Measurements from ENCODE around the gene CACNA1C. TPM values are rescaled to one million over a fixed set of nuclear protein-coding genes. Genes with fewer than 3 reads are reported as not detected.

CACNA1C gene
- total and polyA plus RNA-seq, 2 of the 4 experiments (the other 2 are of a cell fraction) = 1.6 to 2.6 TPM

DNA sequence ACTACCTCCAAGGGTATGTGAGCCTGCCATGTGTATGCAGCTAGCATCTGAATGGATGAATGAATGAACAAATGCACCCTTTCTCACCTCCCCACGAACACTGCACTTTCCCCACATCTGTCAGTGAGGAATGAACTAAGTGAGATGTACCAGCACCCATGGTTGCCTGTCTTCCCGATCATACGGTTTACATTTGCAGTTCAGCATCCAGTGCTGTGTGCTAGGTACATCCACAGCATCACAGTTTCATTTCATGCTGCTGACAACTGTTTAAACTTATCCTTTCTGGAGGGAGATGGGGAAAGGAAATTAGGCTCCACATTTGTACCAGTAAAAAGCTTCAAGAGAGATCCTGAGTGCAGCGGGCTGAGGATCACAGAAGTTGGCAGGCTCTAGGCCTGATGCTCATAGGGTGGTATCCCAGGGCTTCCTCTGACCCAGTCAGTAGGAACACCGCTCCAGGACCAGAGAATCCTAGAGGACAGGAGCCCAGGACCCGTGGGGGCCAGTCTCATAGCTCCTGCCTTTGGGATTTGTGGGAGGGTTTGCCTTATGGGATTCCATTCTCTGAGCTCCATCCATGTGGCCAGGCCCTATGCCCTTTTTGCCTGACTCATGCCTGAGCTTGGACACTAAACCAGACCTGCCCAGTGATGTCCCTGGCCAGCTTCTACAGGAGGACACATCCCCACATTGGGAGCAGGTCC is 294.5 kb downstream of the CACNA1C start:
- H2BK5ac ChIP-seq (ENCODE audit: low read depth, low read length, poor library complexity, severe bottlenecking) = no peak overlapping the region
- peak overlapping the region; percentile 47 for H3K23ac ChIP-seq (ENCODE audit: low read depth, low read length)
- H3K27ac ChIP-seq (ENCODE audit: insufficient read depth, low read length) = no peak overlapping the region
- in situ Hi-C loops (cut with MboI; ENCODE audit: low sequenced_read_pairs) = no loop called here
- BruUV-seq (replicated peaks) = no TSS peak
- no peak overlapping the region for H3K4me2 ChIP-seq (ENCODE audit: low read depth, low read length)
- no peaks in the 10 kb centered on the region for H3K9me3 ChIP-seq (ENCODE audit: control insufficient read depth, insufficient read depth, low read length)
- no peak overlapping the region for H3K56ac ChIP-seq (ENCODE audit: extremely low read depth, insufficient read depth, low read length)
- dilution Hi-C loops (cut with HindIII; ENCODE audit: low sequenced_read_pairs, unreplicated experiment) = no loop called here
- peak overlapping the region; percentile 92; the same call in 2 of the 3 replicates for H2BK15ac ChIP-seq (ENCODE audit: low read depth, low read length)
- H3K4me1 ChIP-seq (ENCODE audit: control insufficient read depth, insufficient read depth, low read length) = peaks cover 28% of the 10 kb centered on the region
- WGBS, 2 experiments (ENCODE audit: extremely low coverage in 2 of 2, insufficient read length in 1 of 2) = 100% methylated on average over 1 of the region's 6 CpGs; no CpG with 5 or more reads in 1 of the 2 experiments
- no peak for ATAC-seq (ENCODE audit: low read depth)
- H2AK9ac ChIP-seq (replicated peaks; ENCODE audit: low read depth, low read length, poor library complexity) = peak overlapping the region; percentile 63
- no peaks in the 10 kb centered on the region for H3K36me3 ChIP-seq (ENCODE audit: control insufficient read depth, insufficient read depth, low read length)
- no peak overlapping the region; the same call in 1 of the 2 replicates for H4K5ac ChIP-seq (ENCODE audit: low read depth, low read length)
- intact Hi-C loops (cut with micrococcal nuclease) = loop anchor here (5.0 kb wide), 1 partner anchor 40 kb away; no protein-coding TSS in a partner anchor
- peak overlapping the region; percentile 99 for H2BK20ac ChIP-seq (ENCODE audit: low read depth, low read length)
- no peak overlapping the region for H3K9ac ChIP-seq (ENCODE audit: low read depth, low read length)
- peak overlapping the region; percentile 98 for H3K4ac ChIP-seq (ENCODE audit: low read depth, low read length)
- DNase-seq = no peak
- H2AFZ ChIP-seq (replicated peaks; ENCODE audit: low read length, poor library complexity) = peak overlapping the region; percentile 28
- H3K79me1 ChIP-seq (ENCODE audit: low read depth in 1 of 2, low read length in 2 of 2) = peaks cover 0 to 18% of the 10 kb centered on the region in 2 experiments
- no peaks in the 10 kb centered on the region for H3K27me3 ChIP-seq (ENCODE audit: control insufficient read depth, insufficient read depth, low read length)
- peak overlapping the region; percentile 99 for H2BK120ac ChIP-seq (ENCODE audit: low read depth, low read length)
- no peak overlapping the region for H3K4me3 ChIP-seq (ENCODE audit: insufficient read depth, low read depth, low read length)
- H4K91ac ChIP-seq (ENCODE audit: insufficient read depth, low read depth, low read length) = peak overlapping the region; percentile 94
- H3K14ac ChIP-seq (replicated peaks; ENCODE audit: low read depth, low read length) = peak overlapping the region; percentile 85
- peak overlapping the region; percentile 73 for H2AK5ac ChIP-seq (ENCODE audit: low read depth, low read length)
- H3K9me1 ChIP-seq (ENCODE audit: insufficient read depth, low read length) = peaks cover 17% of the 10 kb centered on the region
- peak overlapping the region in 1 of 2 experiments; percentile 48; a peak in 2 of 4 replicates for H4K8ac ChIP-seq (ENCODE audit: low read depth in 2 of 2, low read length in 2 of 2)
- H4K20me1 ChIP-seq (ENCODE audit: insufficient read depth, low read length) = no peaks in the 10 kb centered on the region
- ChIA-PET CTCF (no interaction called here), POLR2A (ENCODE audit: unreplicated experiment) (no interaction called here)
- peak overlapping the region; percentile 46; the same call in 1 of the 2 replicates for H3K18ac ChIP-seq (ENCODE audit: low read depth, low read length)
- TF ChIP-seq, protein P1, sequence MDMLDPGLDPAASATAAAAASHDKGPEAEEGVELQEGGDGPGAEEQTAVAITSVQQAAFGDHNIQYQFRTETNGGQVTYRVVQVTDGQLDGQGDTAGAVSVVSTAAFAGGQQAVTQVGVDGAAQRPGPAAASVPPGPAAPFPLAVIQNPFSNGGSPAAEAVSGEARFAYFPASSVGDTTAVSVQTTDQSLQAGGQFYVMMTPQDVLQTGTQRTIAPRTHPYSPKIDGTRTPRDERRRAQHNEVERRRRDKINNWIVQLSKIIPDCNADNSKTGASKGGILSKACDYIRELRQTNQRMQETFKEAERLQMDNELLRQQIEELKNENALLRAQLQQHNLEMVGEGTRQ (IDR thresholded peaks at IDR 0.05; ENCODE audit: low read depth, low read length) = no peak
- no peak for TF ChIP-seq MAFK (IDR thresholded peaks at IDR 0.05; ENCODE audit: low read depth, low read length)
- TF ChIP-seq SMC3 (IDR thresholded peaks at IDR 0.05; ENCODE audit: low read depth, low read length) = no peak
- no peak for TF ChIP-seq POLR2A (IDR thresholded peaks at IDR 0.05; ENCODE audit: low read depth, low read length)
- no peak for TF ChIP-seq RFX5 (IDR thresholded peaks at IDR 0.05; ENCODE audit: low read depth, low read length)
- no peak for TF ChIP-seq NFE2L2 (IDR thresholded peaks at IDR 0.05; ENCODE audit: low read depth, low read length)
- no peak for TF ChIP-seq MXI1 (IDR thresholded peaks at IDR 0.05; ENCODE audit: borderline replicate concordance, low read depth, low read length)
- TF ChIP-seq CHD1 (IDR thresholded peaks at IDR 0.05; ENCODE audit: low read depth, low read length) = no peak
- TF ChIP-seq BHLHE40 (IDR thresholded peaks at IDR 0.05; ENCODE audit: low read depth, low read length) = no peak
- no peak for TF ChIP-seq MAZ (IDR thresholded peaks at IDR 0.05; ENCODE audit: borderline replicate concordance, low read depth, low read length)
- no peak for TF ChIP-seq CEBPB (IDR thresholded peaks at IDR 0.05; ENCODE audit: low read depth, low read length)
- no peak for TF ChIP-seq RAD21 (IDR thresholded peaks at IDR 0.05; ENCODE audit: low read length)
- TF ChIP-seq FOS (IDR thresholded peaks at IDR 0.05; ENCODE audit: low read depth, low read length) = no peak
- TF ChIP-seq, protein P2, sequence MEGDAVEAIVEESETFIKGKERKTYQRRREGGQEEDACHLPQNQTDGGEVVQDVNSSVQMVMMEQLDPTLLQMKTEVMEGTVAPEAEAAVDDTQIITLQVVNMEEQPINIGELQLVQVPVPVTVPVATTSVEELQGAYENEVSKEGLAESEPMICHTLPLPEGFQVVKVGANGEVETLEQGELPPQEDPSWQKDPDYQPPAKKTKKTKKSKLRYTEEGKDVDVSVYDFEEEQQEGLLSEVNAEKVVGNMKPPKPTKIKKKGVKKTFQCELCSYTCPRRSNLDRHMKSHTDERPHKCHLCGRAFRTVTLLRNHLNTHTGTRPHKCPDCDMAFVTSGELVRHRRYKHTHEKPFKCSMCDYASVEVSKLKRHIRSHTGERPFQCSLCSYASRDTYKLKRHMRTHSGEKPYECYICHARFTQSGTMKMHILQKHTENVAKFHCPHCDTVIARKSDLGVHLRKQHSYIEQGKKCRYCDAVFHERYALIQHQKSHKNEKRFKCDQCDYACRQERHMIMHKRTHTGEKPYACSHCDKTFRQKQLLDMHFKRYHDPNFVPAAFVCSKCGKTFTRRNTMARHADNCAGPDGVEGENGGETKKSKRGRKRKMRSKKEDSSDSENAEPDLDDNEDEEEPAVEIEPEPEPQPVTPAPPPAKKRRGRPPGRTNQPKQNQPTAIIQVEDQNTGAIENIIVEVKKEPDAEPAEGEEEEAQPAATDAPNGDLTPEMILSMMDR (conservative IDR thresholded peaks at IDR 0.05; ENCODE audit: low read depth, low read length) = no peak
- TF ChIP-seq, protein P3, sequence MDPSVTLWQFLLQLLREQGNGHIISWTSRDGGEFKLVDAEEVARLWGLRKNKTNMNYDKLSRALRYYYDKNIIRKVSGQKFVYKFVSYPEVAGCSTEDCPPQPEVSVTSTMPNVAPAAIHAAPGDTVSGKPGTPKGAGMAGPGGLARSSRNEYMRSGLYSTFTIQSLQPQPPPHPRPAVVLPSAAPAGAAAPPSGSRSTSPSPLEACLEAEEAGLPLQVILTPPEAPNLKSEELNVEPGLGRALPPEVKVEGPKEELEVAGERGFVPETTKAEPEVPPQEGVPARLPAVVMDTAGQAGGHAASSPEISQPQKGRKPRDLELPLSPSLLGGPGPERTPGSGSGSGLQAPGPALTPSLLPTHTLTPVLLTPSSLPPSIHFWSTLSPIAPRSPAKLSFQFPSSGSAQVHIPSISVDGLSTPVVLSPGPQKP (IDR thresholded peaks at IDR 0.05; ENCODE audit: borderline replicate concordance, low read depth, low read length) = no peak

Measured in IMR-90 (cell line).